RPMI7951 (cell line): ENCODE measurements around the gene SPOCD1. TPM values are rescaled to one million over a fixed set of nuclear protein-coding genes. Genes with fewer than 3 reads are reported as not detected.

Experiments used
- DNase-seq: peaks from one replicate; pipeline ENCODE4 v3.0.0-alpha.2; 2012; ENCODE audit warnings: low read depth
- total RNA-seq: library from RNA; depleted of rRNA; stranded (reverse); fragments of >200 nt; shearing (Covaris generic); gene quantifications from 2 replicates; pipeline ENCODE4 v1.2.3, GENCODE V29; 2014

The SPOCD1 gene
- total RNA-seq, 1 experiment from 2014 or later, result 12.4 TPM

GRCh38 chr1:31755850-31756492 is 59.9 kb downstream of the SPOCD1 start:
- no peak for DNase-seq

GRCh38 chr1:31755197-31755611 is 60.6 kb downstream of the SPOCD1 start:
- peak; percentile 92 for DNase-seq

GRCh38 chr1:31754397-31754796 is 61.4 kb downstream of the SPOCD1 start:
- DNase-seq, result no peak

- peak; percentile 69 for DNase-seq
These were observed 62.0 kb downstream of the SPOCD1 start for GRCh38 chr1:31753707-31754349.

- DNase-seq, result no peak
These were observed 62.8 kb downstream of the SPOCD1 start for GRCh38 chr1:31752952-31753475.

- no peak for DNase-seq
These were observed 63.6 kb downstream of the SPOCD1 start for GRCh38 chr1:31752258-31752657.

- no peak for DNase-seq
These were observed 64.0 kb downstream of the SPOCD1 start for GRCh38 chr1:31751822-31752241.

GRCh38 chr1:31750858-31751510 is 64.8 kb downstream of the SPOCD1 start:
- DNase-seq, result peak; percentile 84

GRCh38 chr1:31749785-31750735 is 65.8 kb downstream of the SPOCD1 start:
- peak; percentile 16 for DNase-seq

- DNase-seq, result peak; percentile 51
These were observed 67.5 kb downstream of the SPOCD1 start for GRCh38 chr1:31748365-31748764.

- no peak for DNase-seq
These were observed 68.5 kb downstream of the SPOCD1 start for GRCh38 chr1:31747304-31747703.

- no peak for DNase-seq
These were observed 69.1 kb downstream of the SPOCD1 start for GRCh38 chr1:31746687-31747086.

GRCh38 chr1:31745946-31746670 is 69.7 kb downstream of the SPOCD1 start:
- DNase-seq, result no peak

GRCh38 chr1:31745096-31745945 is 70.5 kb downstream of the SPOCD1 start:
- DNase-seq, result peak; percentile 57

- no peak for DNase-seq
These were observed 71.5 kb downstream of the SPOCD1 start for GRCh38 chr1:31744165-31744888.

GRCh38 chr1:31742462-31743212 is 73.2 kb downstream of the SPOCD1 start:
- no peak for DNase-seq
